ENCODE measurements around the gene EIF3K. TPM values are rescaled to one million over a fixed set of nuclear protein-coding genes. Genes with fewer than 3 reads are reported as not detected.

EIF3K gene
- total and polyA plus RNA-seq, 10 of the 15 experiments (the other 5 are each of a cell fraction or from before 2014, with no cell fraction given), result 330 to 927 (median 436) TPM

GRCh38 chr19:38683393-38684077, 64.5 kb downstream of the EIF3K start:
- ChIA-PET POLR2A (interaction anchor here (0.6 to 0.7 kb wide), 2 partner anchors 50 to 66 kb away, joined by 3 to 4 read pairs; partner anchors contain the start of gene MAP4K1), RAD21 (ENCODE audit: unreplicated experiment) (interaction anchor here (0.6 kb wide), 1 partner anchor 36 kb away, joined by 3 read pairs; no protein-coding TSS in a partner anchor), CTCF (interaction anchor here (0.8 to 1.2 kb wide), 3 partner anchors 12 to 281 kb away, joined by 4 to 8 read pairs (median 7); partner anchors contain the start of gene FAM98C), SMC1A (ENCODE audit: uncharacterized antibody, unreplicated experiment) (interaction anchor here (0.9 to 1.0 kb wide), 3 partner anchors 12 to 24 kb away, joined by 3 read pairs; no protein-coding TSS in a partner anchor)
- peak; percentile 55 for ATAC-seq
- peak overlapping the region; percentile 19 for H3K4me2 ChIP-seq (ENCODE audit: control insufficient read depth, insufficient read depth)
- no peak for DNase-seq (ENCODE audit: low read depth, low spot score)
- WGBS (ENCODE audit: insufficient coverage, insufficient replicate concordance, low lambda C conversion rate, missing lambda C conversion rate), result 67% methylated on average over 10 of the region's 10 CpGs
- no TSS peak for BruUV-seq (replicated peaks)
- in situ Hi-C loops (cut with MboI) (no loop called here), intact Hi-C loops (cut with micrococcal nuclease; ENCODE audit: unreplicated experiment) (no loop called here)
- peaks cover 0 to 9% of the 10 kb centered on the region in 2 experiments; a peak in 2 of 4 replicates for H3K36me3 ChIP-seq (ENCODE audit: control insufficient read depth in 2 of 2, insufficient read depth in 2 of 2, low read length in 1 of 2)
- H3K79me2 ChIP-seq (ENCODE audit: control insufficient read depth, insufficient read depth, low read length), result peaks cover 82% of the 10 kb centered on the region
- H3K27me3 ChIP-seq (replicated peaks in 1 of 2; ENCODE audit: control insufficient read depth in 2 of 2, insufficient read depth in 2 of 2, low read length in 1 of 2), result no peaks in the 10 kb centered on the region
- H3K9me3 ChIP-seq (replicated peaks; ENCODE audit: control insufficient read depth, insufficient read depth, low read length), result no peaks in the 10 kb centered on the region
- H3K4me1 ChIP-seq (ENCODE audit: control insufficient read depth, insufficient read depth, low read length), result peaks cover 54% of the 10 kb centered on the region
- H3K9ac ChIP-seq (ENCODE audit: control insufficient read depth, insufficient read depth, low read length), result no peak overlapping the region
- no peak overlapping the region for H3K4me3 ChIP-seq
- H3K27ac ChIP-seq (ENCODE audit: control insufficient read depth, insufficient read depth), result peak overlapping the region; percentile 70
- H2AFZ ChIP-seq (ENCODE audit: control insufficient read depth, low read depth, low read length), result no peak overlapping the region
- no peaks in the 10 kb centered on the region; the same call in 1 of the 2 replicates for H4K20me1 ChIP-seq (ENCODE audit: control insufficient read depth, insufficient read depth)
- no peak for FAIRE-seq
- TF ChIP-seq E4F1 (IDR thresholded peaks at IDR 0.05; ENCODE audit: borderline replicate concordance, partially characterized antibody) (no peak), CHD2 (IDR thresholded peaks at IDR 0.05; ENCODE audit: borderline replicate concordance, low read depth, low read length) (no peak), BRCA1 (IDR thresholded peaks at IDR 0.05; ENCODE audit: low read depth, low read length) (no peak), DPF2 (IDR thresholded peaks at IDR 0.05) (no peak), NFYA (IDR thresholded peaks at IDR 0.05; ENCODE audit: borderline replicate concordance, low read depth, low read length) (no peak), PAX5 (IDR thresholded peaks at IDR 0.05; ENCODE audit: borderline replicate concordance, low read depth, low read length) (no peak), FOXK2 (IDR thresholded peaks at IDR 0.05) (no peak), MXI1 (IDR thresholded peaks at IDR 0.05; ENCODE audit: low read depth, low read length) (no peak), CBFB (IDR thresholded peaks at IDR 0.05; ENCODE audit: low read depth) (no peak), USF1 (IDR thresholded peaks at IDR 0.05; ENCODE audit: borderline replicate concordance, extremely low read length, insufficient read depth, low read depth, low read length) (peak; percentile 49), FOS (IDR thresholded peaks at IDR 0.05; ENCODE audit: borderline replicate concordance, extremely low read depth, insufficient read length) (no peak), RAD51 (IDR thresholded peaks at IDR 0.05) (peak; percentile 67; the same call in 1 of the 2 replicates), RCOR1 (conservative IDR thresholded peaks at IDR 0.05; ENCODE audit: low read depth, low read length) (no peak), BHLHE40 (IDR thresholded peaks at IDR 0.05; ENCODE audit: borderline replicate concordance in 1 of 2, low read depth in 2 of 2, low read length in 1 of 2) (peak in 1 of 2 experiments; percentile 39; a peak in 1 of 4 replicates), POU2F2 (IDR thresholded peaks at IDR 0.05; ENCODE audit: borderline replicate concordance, low read depth, low read length) (no peak), POLR2AphosphoS2 (IDR thresholded peaks at IDR 0.05; ENCODE audit: low read depth, low read length) (no peak), SRF (IDR thresholded peaks at IDR 0.05; ENCODE audit: low read depth in 2 of 2, low read length in 2 of 2) (peak; percentile 83 to 92), MTA3 (IDR thresholded peaks at IDR 0.05; ENCODE audit: borderline replicate concordance, low read length) (no peak), PAX8 (IDR thresholded peaks at IDR 0.05) (no peak), PBX3 (IDR thresholded peaks at IDR 0.05; ENCODE audit: insufficient replicate concordance, low read depth, low read length) (no peak)

Data from GM12878 (cell line).